Stimulated activated CD4-positive, alpha-beta T cell treated with anti-CD3 and anti-CD28 coated beads, Interleukin-1b, Interleukin-23, amount 100 ng/mL, for 1 hour (primary cell): Measurements from ENCODE around the gene HBS1L.
"Not testable (repeated sequence)": the region's sequence is repeated elsewhere in the genome, so short reads cannot be mapped to it uniquely, and the experiment has no call there.

Experiments used
- DNase-seq, 2 donors: peaks; one replicate each; pipeline ENCODE4 v3.0.0-alpha.2; 2020; ENCODE audit warnings: low read depth in 2 of 2

HBS1L gene

DNA sequence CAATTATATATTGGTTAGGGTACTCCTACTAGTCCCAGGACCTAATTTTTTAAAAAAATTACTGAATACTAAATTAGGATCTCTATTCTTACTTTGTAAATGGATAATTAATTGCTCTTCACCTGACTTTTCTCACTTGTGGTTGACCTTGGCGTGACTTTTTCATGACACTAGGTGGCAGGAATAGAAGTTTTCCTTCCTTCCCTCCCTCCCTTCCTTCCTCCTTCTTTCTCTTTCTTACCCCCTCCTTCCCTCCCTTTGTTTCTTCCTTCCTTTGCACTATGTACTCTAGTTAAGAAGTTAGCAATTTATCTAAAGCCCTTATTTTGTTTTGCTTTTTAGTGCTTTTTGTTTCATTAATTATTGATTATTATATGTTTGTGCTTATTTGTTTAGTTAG lies 20.4 kb upstream of the HBS1L start:
- DNase-seq: no peak

DNA sequence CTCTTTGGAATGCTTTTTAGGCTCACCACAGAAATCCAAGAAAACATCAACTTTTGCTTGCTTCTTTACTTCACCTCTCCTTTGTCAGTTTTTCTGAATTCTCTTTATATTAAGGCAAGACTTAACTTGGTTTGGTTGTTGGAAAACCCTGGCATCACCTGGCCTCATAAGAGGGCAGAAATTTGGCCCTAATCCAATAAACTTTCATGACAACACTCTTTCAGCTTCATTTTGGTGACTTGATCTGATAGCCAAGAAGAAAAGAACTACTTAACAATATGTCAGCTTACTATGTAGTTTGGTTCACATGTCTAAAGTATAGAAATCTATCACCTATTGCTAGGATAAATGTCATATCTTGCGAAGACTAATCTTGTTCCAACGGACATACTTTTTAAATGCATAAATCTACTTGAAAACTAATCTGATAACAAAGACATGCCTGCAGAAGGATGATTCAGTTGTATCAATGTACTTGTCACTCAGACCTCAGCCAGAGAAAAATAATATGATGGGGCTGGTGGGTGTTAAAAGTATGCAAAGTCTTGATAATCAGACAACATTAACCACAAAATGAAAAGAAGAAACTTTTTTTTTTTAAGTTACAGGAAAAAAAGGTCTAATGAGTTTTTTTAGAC lies 19.3 kb upstream of the HBS1L start:
- no peak for DNase-seq

DNA sequence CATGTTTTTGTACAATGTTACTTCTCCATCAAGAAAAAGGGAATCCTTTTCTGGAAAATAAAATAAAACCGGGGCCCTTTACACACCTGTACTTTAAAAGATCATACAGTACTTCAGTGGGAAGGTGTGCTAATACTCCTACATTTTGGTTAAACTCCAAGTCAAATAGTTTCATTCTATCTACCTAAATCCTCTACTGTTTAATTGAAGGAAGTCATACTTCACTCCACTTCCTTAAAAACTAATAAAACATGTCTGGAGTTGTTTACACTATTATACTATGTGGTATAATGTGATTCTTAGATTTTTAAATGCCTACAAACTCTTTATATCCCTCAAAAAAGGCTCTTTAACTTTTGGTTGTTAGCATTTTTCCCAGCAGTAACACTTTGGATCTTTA lies 18.6 kb upstream of the HBS1L start:
- no peak for DNase-seq

DNA sequence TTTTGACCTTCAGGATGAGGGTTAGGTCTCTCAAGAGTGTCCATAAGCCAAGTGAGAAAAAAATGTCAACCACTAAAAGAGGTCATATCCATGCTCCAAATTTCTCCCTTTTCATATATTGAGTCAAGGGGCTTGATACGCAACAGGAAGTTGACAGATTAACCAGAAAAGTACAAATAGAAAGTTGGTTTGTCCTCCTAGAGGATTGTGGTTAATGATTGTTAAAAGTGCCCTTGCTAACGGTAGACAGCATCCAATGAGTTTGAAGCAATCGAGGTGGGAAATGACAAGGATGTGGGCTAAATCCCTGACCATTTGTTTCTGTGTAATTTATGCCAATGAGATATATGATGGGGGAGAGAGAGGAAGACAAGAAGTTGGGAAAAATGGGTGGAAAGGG lies 18.1 kb upstream of the HBS1L start:
- DNase-seq: no peak

- no peak for DNase-seq
Observed at GRCh38 chr6:135071541-135071940, 16.9 kb upstream of the HBS1L start.

DNA sequence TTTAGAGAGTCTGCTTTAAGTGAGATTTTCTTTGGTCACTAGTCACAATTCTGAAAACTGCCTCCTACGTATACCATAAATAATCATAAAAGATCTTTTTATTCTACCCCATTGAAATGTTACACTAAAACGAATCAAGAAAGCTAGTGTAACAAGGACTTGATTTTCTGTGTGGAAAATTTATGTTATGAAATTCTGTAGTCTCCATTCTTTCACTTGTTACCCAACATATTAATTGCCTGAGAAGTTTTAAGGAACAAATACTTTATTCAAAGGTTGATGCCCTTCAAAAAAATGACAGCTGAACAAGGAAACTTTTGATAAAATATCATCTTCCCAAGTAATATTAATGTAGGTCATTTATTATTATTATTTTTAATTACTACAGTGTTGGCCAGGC lies 13.3 kb upstream of the HBS1L start:
- no peak for DNase-seq

- DNase-seq: no peak
Observed at GRCh38 chr6:135066806-135067205, 12.2 kb upstream of the HBS1L start.

DNA sequence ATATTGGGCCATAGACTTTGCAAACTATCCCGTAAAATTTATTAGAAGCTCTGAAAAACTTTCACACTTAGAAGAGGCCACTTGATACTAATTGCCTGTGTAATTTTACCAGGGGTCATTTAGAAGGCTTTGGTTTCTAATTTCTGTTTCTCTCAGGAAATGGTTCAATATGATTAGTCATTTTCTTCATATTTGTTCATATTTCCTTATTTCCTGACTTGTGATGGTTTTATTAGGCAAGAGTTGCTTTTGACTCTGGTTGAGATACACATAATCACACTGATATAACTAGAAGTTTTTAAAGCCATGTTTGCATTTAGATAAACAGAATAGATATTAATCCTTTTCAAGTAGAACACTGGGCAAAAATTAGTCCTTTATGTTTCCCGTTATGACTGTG lies 11.8 kb upstream of the HBS1L start:
- DNase-seq: no peak

DNA sequence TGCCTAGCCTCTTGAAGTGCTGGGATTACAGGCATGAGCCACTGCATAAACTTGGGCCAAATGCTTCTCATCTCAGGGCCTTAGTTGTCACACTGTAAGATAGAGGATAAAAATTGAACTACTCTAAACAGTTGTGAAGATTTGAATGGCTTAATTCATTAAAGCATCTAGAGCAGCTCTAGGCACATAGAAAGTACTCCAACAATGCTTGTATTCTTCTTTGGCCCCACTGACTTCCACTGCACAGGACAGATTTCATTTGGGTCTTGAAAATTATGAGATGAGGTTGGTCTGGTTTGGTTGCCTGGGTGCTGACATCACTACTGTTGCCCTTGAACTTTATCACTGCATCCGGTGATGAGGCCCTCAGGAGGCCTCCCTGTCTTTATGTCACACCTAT lies 10.0 kb upstream of the HBS1L start:
- DNase-seq: no peak

DNA sequence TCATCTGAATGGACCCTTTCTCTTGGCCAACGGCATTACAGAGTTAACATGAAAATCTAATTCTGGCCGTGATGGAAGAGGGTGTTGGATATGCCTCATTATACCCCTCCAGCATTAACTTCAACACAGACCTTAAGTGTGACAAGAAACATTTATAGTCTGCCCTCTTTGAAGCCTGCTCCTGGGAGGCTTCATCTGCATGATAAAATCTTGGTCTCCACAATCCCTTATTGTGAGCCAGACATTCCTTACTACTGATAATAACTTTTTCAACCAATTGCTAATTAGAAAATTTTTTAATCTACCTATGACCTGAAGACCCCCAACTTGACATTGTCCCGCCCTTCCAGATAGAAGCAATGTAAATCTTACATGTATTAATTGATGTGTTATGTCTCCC lies 9.3 kb upstream of the HBS1L start:
- no peak for DNase-seq

GRCh38 chr6:135062735-135063134 lies 8.1 kb upstream of the HBS1L start:
- DNase-seq: no peak

GRCh38 chr6:135060076-135060475 lies 5.5 kb upstream of the HBS1L start:
- DNase-seq: no peak

GRCh38 chr6:135058299-135058698 lies 3.7 kb upstream of the HBS1L start:
- not testable (repeated sequence) for DNase-seq

DNA sequence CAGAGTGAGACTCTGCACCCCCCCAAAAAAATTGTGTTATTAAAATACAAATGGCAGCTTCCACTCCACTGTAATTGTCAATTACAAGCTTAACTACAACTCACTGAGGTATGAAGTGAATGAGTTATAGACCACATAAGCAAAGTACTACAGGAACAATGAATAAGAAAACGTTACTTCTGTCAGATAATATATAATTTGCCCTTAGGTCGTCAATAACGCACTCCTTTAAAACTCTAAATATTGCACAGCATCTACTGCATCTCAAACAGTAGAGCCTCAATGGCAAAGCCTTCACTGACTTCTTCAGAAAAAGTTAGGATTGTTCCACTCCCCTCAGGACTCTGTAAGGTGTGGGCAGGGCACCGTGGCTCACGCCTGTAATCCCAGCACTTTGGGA lies 2.0 kb upstream of the HBS1L start:
- no peak for DNase-seq

DNA sequence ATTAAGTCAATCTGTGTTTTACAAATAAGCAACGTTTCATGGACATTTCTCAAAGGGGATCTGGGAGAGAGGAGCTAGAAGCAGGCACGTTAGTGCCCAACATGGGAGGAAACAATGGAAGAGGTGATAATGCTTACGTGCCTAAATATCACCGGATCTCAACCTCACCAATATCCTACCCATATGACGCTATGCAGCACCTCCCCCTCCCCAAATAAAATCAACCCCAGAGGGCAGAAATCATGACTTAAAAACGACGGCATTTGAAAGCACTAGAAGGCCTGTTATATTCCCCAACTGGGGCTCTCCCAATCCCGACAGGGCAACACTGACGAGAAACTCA lies 425 bp downstream of the HBS1L start:
- DNase-seq: no peak

DNA sequence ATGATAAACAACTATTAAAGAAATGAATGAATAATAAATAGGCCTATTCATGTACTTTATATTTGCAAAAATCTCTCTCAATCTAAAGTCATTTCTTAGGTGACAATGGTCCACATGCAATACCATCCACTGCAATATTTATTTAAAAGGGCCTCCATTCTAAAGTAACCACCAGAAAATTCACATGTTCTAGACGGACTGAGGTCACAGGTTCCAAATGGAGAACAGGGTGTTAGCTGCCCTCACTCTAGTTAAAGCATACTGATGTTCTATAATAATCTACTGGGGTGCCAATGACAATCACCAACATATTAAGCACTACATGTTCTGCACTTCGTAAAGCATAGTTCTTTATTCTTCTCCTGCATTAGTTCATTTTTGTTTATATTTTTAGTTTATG lies 1.2 kb downstream of the HBS1L start:
- DNase-seq: no peak

- DNase-seq: no peak
Observed at GRCh38 chr6:135052939-135053338, 1.7 kb downstream of the HBS1L start.

GRCh38 chr6:135048915-135049314 lies 5.7 kb downstream of the HBS1L start:
- DNase-seq: no peak

DNA sequence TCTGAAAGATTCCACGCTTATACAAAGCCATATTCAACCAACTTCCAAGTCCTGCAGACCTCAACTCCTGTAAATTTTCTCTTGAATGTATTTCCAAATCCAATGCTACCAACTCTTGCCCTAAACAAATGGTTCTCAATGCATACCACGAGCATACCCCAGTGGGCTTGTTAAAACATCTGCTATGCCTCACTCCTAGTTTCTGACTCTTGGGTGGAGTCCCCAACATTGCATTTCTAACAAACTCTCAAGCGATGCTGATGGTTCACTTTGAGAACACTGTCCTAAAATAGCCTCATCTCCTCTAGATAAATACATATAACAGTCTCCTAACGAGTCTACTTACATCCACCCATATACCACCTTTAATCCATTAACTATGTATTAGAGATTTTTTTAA lies 7.3 kb downstream of the HBS1L start:
- DNase-seq: no peak

- DNase-seq: no peak
Observed at GRCh38 chr6:135046912-135047311, 7.7 kb downstream of the HBS1L start.

- DNase-seq: no peak
Observed at GRCh38 chr6:135044639-135045038, 10.0 kb downstream of the HBS1L start.

- DNase-seq: no peak
Observed at GRCh38 chr6:135043846-135044245, 10.8 kb downstream of the HBS1L start.

DNA sequence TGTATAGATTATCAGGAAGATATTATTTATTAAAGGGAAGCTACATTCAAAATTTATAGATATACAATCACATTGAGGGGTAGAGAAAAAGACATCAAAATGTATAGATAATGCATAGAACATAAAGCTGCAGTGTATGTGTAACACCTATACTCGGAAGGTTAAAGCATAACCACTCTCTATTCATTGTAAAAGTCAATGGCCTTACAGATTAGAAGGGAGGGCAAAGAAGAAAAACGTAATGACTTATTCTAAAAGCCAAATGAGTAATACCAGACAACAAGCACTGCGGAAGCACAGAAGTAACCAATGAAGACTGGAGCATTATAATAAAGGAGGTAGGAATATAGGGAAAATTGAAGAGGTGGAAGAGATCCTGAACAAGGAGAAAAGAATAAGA lies 11.3 kb downstream of the HBS1L start:
- no peak for DNase-seq

- no peak for DNase-seq
Observed at GRCh38 chr6:135038335-135038734, 16.3 kb downstream of the HBS1L start.

DNA sequence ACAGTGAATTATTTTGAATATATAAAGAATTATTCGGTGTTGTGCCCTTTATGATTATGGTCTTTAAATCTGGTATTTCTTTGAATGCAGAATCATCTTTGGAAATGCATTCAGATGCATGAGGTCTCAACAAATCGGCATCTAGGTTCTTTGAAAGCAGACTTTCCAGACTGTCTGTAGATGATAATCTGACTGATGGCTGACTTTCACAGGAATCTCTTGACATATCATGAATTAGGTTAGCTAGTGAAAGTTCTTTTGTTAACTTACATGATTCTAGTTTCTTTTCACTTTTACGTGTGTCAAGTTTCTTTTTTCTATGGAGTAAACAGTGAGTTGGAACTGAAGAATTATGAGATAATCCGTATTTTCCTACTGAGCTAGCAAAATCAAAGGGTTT lies 17.1 kb downstream of the HBS1L start:
- DNase-seq: no peak
